SH-SY5Y (cell line): Measurements from ENCODE around the gene ZNF564.

Experiments used
- GATA2 ChIP-seq: IDR thresholded peaks from 2 replicates; pipeline ENCODE4 v1.6.1; 2011; ENCODE audit warnings: mild to moderate bottlenecking, low read depth, low read length
- GATA3 ChIP-seq: IDR thresholded peaks from 2 replicates; pipeline ENCODE4 v1.6.1; 2011; ENCODE audit warnings: low read depth, mild to moderate bottlenecking, low read length, moderate library complexity

The ZNF564 gene

GRCh38 chr19:12543855-12544254 is 7.4 kb downstream of the ZNF564 start:
- TF ChIP-seq GATA3 = no peak
- no peak for TF ChIP-seq GATA2

- TF ChIP-seq GATA3 = no peak
- TF ChIP-seq GATA2 = no peak
These were observed 24.0 kb downstream of the ZNF564 start for GRCh38 chr19:12527034-12527836.

- TF ChIP-seq GATA3 = no peak
- no peak for TF ChIP-seq GATA2
These were observed 24.7 kb downstream of the ZNF564 start for GRCh38 chr19:12526542-12526941.

GRCh38 chr19:12521996-12522395 is 29.3 kb downstream of the ZNF564 start:
- no peak for TF ChIP-seq GATA3

- TF ChIP-seq GATA2 (no peak), GATA3 (no peak)
These were observed 37.7 kb downstream of the ZNF564 start for GRCh38 chr19:12513531-12514061.

- TF ChIP-seq GATA3 = no peak
- no peak for TF ChIP-seq GATA2
These were observed 54.2 kb downstream of the ZNF564 start for GRCh38 chr19:12497032-12497431.

GRCh38 chr19:12496480-12496879 is 54.8 kb downstream of the ZNF564 start:
- TF ChIP-seq GATA3 (no peak), GATA2 (no peak)

- TF ChIP-seq GATA3 (no peak), GATA2 (no peak)
These were observed 56.1 kb downstream of the ZNF564 start for GRCh38 chr19:12495002-12495802.

GRCh38 chr19:12494260-12494860 is 56.9 kb downstream of the ZNF564 start:
- no peak for TF ChIP-seq GATA2
- no peak for TF ChIP-seq GATA3

- no peak for TF ChIP-seq GATA3
- TF ChIP-seq GATA2 = no peak
These were observed 65.7 kb downstream of the ZNF564 start for GRCh38 chr19:12485571-12485970.

GRCh38 chr19:12485052-12485416 is 66.2 kb downstream of the ZNF564 start:
- no peak for TF ChIP-seq GATA2
- no peak for TF ChIP-seq GATA3

- TF ChIP-seq GATA2 (no peak), GATA3 (no peak)
These were observed 66.8 kb downstream of the ZNF564 start, which contains the start of gene ZNF709 for GRCh38 chr19:12484371-12485051. Gene ZNF709, minus strand, starts transcription at chr19:12484816. Its CDS starts 159 bp downstream, at chr19:12484657.

GRCh38 chr19:12484011-12484370 is 67.3 kb downstream of the ZNF564 start:
- TF ChIP-seq GATA3 (no peak), GATA2 (no peak)

- TF ChIP-seq GATA2 (no peak), GATA3 (no peak)
These were observed 68.8 kb downstream of the ZNF564 start for GRCh38 chr19:12482509-12482886.
